ENCODE data around the gene ADGRG3.

GRCh38 chr16:57630407-57630797 is 37.7 kb upstream of the ADGRG3 start:
- TF ChIP-seq CTCF (IDR thresholded peaks at IDR 0.05): no peak
- no peak for TF ChIP-seq POLR2A (IDR thresholded peaks at IDR 0.05)

Measured in adrenal gland (tissue), 5 donors.